ENCODE data around the gene EPHB1.
"Not testable (repeated sequence)": the region's sequence is repeated elsewhere in the genome, so short reads cannot be mapped to it uniquely, and the experiment has no call there.

The EPHB1 gene

DNA sequence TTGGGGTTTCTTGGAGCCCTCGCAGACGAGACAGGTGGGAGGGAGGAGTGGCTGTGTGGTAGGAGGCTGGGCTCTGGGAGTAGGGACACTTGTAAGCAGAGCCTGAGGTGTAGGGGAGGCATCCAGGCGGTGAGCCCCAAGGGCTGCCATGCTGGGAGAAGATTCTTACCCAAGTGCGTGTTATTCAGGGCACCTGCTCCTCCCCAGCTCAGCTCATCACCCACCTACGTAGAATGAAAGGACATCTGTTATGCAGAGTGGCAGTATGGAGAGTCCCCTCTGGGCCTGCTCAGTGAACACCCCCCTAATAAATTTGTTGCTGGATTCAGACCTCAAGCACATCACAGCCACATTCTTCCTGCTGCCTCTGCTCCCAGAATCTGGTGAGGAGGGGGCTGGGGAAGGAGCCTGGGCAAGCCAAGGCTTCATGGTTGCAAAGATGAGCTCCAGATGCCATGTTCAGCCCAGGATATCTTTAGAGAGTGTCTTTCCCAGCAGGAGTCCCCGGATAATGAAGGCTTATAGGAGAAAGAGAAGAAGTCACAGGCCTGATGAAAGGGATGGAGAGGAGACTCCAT is 261.8 kb downstream of the EPHB1 start:
- no peak for DNase-seq

DNA sequence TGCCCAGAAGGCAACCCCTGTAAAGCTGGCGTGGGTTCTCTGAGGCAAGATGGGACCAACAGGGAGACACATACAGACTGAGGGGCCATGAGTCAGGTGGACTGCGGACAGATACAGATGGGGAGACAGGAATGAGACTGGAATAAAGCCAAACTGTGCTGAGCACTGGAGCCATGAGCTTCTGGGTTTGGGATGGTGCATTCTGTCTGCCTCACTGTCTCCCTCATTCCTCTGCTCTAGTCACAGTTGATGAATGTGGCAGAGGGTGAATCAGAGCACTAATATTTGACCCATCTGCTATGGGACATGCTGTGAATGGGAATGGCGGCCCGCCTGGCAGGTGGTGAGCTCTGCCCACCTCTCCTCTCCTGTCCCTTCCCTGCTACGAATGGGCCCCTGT is 262.9 kb downstream of the EPHB1 start:
- no peak for DNase-seq

DNA sequence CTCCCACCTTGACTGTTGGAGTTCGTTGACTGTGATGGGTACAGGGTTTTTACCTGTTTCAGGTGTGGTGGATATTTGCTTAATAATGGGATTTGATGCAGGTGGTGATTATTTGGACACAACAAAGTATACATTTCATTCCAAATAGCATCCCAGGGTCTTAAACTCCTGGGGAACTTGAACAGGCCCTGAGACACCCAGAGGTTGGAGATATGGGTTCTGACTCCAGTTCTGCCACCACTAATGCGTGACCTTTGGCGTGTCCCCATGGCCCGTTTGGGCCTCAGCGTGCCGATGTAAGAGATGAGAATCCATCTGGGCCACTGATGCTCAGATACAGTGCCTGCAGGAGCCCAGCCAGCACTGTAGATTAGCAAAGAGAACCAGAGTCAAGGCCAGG is 264.5 kb downstream of the EPHB1 start:
- no peak for DNase-seq

DNA sequence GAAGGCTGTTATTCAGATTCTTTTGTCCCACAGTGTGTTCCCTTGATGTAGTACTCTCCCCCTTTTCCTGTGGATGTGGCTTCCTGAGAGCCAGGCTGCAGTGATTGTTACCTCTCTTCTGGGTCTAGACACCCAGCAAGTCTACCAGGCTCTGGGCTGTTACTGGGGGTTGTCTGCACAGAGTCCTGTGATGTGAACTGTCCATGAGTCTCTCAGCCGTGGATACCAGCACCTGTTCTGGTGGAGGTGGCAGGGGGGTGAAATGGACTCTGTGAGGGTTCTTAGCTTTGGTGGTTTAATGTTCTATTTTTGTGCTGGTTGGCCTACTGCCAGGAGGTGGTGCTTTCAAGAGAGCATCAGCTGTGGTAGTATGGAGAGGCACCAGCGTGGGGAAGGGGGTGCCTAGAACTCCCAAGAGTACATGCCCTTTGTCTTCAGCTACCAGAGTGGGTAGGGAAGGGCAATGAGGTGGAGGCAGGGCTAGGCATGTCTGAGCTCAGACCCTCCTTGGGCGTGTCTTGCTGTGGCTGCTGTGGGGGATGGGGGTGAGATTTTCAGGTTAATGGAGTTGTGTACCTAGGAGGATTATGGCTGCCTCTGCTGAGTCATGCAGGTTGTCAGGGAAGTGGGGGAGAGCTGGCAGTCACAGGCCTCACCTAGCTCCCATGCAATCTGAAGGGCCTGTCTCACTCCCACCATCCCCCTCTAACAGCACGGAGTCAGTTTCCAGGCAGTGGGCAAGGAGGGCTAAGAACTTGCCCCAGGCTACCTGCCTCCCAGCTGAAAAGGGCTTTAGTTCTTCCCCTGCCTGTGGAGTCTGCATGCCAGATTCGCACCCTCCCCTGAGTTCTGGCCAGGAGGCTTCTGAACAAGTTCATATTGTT is 272.0 kb downstream of the EPHB1 start:
- DNase-seq: not testable (repeated sequence)

DNA sequence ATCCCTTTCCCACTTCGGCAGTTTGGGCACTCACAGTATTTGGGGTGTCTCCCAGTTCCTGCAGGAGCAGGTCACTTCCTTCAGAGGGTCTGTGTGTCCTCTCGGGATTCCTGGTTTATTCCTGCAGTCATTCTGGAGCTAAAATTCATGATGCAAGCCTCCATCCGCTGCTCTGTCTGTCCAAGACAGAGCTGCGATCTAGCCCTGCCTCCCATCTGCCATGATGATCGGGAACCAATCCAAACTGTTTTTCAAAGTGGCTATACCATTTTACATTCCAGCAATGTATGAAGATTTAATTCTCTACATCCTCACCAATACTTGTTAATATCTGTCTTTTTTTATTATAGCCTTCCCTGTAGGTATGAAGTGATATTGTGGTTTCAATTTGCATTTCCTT is 273.0 kb downstream of the EPHB1 start:
- DNase-seq: no peak

DNA sequence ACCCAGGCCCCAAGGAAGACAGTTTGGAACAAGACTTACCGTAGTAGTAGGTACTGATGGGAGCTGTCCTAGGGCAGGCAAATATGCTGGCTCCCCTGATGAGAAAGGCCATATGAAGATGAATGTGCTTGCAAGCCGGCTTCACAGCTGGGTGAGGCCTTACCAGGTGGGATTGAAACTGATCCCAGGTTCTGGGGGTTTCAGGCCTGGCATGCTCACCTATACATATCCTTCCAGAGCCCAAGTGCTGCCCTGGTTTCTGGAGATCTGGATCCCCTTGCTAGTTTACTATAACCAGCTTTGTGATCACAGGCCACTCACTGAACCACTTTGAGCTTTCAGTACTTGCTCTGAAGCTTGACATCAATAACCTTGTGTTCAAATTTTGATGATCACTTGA is 274.3 kb downstream of the EPHB1 start:
- DNase-seq: no peak

DNA sequence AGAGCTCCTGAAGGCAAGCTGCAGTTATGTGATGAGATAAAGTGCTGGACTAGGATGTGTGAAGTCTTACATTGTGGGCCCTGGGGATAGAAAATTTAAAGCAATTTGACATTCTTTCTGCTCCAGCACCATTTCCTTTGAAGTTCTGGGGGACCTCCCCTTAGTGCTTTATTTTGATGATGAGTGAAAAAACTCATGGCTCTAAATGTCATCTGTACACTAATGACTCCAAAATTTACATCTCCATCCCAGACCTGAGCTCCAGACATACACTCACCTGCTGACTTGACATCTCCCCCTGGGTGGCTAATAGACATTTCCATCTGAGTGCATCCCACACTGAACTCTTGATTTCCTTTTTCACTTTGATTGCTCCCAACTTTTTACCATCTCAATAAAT is 276.4 kb downstream of the EPHB1 start:
- no peak for DNase-seq

DNA sequence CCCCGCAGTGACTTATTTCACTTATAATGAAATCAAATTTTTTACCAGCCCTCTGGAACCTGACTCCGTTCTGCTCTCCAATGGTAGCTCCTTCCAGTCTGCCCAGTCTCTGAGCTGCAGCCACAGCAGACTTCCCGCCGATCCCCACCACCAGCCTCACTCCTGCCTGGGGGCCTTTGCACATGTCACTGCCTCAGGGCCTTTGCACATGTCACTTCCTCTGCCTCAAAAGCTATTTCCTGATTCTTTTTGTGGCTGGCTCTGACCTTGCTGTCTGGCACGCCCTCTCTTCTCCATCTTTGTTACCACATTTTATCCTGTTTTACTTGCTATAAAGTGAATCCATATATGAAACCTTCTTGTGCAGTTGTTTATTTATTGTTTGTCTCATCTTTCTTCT is 277.4 kb downstream of the EPHB1 start:
- no peak for DNase-seq

DNA sequence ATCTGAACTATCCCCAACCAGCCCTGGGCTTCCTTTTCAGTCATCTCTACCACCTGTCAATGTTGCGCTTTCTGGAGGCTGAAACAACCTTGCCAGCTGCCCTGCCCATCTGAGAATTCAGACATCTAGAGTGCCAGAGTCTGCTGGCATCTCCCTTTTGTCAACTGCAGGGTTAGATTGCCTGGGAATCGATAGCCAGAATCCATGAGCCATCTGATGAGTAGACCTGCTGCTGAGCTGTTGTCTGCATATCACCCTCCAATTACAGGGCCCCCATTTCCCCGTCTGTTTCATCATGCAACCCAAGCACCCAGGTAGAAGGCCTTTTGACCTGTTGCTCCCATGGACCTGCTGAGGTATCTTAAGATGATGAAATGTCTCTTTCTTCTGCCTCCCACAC is 280.1 kb downstream of the EPHB1 start:
- DNase-seq: no peak

DNA sequence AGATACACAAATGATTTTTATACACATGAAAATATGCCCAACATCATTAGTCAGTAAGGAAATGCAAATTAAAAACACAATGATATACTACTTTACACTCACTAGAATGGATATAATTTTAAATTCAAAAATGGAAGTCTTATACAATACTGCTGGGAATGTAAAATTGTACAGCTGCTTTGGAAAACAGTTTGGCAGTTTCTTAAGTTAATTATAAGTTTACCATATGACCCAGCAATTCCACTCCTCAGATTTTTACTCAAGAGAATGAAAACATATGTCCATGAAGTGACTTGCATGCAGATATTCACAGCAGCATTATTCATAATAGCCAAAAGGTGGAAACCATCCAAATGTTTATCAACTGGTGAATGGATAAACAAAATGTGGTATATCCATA is 281.3 kb downstream of the EPHB1 start:
- no peak for DNase-seq

DNA sequence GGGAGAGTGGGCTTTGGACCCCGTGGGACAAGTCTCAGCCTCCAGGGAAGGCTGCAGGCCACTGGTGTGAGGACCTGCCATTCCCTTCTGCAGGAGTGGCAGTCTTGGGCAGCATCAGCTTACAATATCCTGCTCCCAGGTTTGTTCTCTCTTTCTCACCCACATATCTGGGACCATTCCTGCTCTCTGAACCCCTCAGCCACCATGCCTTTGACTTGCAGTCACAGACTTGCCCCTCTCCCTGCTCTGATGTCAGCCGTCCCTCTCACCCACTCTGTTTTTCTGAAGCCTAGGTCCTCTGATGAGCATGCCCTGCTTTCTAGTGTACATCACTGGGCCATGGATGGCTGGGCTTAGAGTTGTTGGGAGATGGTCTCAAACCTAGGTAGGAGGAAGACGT is 282.1 kb downstream of the EPHB1 start:
- no peak for DNase-seq

DNA sequence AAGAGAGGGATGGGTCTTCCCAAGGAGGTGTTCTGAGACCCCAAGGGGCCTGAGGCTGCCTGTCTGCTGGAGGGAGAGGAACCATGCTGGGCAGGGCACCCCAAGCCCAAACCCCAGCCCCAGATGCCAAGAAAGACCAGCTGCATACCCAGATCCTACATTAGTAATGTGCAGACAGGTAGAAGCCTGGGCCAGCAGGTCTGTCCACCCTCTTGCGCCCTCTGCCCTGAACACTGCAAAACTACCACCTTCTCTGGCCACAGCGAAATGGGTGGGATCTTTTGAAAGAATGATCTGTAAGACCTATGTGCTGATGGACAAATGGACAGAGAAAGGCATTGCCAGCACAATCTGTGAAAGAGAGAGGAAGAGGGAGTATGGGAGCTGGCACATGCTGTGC is 283.2 kb downstream of the EPHB1 start:
- DNase-seq: no peak

DNA sequence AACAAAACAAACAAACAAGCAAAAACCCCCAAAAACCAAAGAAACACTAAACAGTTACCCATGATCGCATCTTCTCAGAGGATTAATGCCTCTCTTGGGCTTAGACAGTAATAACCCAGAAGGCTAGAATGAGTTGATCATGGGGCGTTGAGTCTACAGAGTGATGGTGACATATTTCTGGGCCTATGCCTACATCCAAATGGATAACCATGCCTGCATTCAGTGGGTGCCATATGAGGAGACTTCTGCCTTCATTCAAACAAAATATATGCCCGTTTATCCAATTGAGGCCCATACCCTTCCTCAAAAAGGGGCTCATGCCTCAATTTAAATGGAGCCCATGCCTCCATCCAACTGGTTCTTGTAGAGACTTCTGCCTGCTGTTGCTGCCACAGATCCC is 284.0 kb downstream of the EPHB1 start:
- no peak for DNase-seq

DNA sequence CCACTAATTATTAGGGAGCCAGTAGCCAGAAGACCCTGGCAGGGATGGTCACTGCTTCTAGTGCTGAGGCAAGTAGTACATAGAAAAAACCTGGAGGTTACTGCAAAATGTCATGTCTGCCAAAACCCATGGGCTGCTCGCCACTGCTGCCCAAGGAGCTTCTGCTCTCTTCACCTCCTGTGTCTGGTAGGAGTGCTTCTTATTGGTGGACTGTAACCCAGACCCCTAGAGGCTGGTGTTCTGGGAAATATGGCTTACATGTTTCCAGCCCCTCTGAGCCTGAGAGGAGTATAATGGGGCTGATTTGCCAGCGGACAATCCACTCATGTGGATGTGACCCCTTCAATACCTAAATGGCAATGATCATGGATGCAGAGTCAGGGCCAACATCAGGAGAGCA is 286.4 kb downstream of the EPHB1 start:
- no peak for DNase-seq

DNA sequence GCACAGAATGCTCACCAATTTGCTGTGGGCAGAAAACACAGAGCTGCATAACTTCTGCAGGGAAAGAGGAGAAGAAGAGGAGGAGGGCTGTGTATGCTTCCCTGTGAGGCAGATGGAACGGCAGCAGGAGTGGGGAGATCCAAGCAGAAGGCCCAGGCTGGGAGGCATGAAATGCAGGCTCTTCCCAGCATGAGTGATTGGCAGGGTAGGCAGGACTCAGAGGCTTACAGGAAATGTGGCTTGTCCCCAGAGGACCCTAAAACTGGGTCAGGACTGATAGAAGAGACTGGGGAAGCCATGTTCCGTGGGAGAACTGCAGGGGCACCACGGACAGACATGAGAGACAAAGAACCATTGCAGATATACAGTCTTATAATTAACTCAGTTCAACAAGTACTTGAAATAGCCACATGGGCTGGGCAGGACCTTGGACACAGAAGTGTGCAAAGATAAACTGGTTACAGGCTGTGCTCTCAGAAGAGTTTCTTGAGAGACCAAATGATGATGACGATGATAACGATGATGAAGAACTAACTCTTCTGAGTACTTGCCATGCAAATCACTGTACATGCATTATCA is 286.9 kb downstream of the EPHB1 start:
- DNase-seq: no peak

DNA sequence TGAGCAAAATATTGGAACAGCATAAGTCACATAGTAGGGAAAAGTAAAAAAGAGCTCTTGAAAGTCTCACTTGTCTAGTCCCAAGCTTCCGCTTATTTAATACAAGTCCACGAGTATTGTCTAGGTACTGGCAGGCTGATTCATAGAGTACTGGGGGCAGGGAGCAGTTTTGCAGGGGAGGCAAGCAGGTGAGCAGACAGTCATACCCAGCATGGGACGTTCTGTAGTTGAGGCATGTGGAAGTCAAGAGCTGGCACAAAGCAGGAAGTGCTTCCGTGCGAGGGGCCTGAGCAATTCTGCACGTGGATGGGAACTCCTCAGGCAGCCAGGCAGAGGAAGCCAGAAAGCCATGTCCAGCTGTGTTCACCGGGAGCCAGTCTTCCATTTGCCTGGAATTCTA is 287.6 kb downstream of the EPHB1 start:
- DNase-seq: no peak

DNA sequence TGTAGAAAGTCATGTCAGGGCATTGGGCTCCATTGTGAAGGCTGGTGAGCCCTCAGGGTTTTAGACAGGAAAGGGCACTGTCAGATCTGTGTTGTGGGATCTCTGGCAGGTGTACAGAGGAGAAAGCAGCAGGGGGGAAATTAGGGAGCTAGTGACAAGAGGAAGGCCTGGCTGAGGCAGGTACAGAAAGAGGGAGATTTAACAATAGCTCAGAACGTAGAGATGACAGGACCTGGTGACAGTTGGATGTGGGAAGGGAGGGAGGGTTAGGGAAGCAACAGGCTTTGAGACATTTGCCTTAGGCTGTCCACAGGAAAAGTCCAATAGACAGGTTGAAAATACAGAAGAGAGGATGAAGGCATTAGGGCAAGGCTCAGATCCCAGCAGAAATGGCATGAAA is 288.1 kb downstream of the EPHB1 start:
- no peak for DNase-seq

DNA sequence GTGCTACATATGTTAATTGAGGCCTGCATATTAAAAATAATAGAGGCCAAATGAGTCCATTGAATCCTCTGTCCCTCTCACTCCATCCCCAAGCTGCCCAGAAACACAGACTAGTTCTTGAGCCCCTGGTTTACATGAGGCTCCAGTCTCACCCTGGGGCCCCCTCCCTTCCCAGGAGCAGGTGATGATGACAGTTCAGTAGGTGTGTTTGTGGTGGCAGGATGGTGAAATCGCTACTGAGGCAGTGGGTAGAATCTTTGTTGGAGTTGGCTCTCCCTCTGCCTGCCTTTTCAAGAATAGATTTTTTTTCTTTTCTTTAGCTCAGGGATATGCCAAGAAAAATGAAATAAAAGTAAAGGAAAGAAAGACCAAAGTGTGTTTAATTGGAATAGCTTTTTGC is 288.7 kb downstream of the EPHB1 start:
- DNase-seq: no peak

DNA sequence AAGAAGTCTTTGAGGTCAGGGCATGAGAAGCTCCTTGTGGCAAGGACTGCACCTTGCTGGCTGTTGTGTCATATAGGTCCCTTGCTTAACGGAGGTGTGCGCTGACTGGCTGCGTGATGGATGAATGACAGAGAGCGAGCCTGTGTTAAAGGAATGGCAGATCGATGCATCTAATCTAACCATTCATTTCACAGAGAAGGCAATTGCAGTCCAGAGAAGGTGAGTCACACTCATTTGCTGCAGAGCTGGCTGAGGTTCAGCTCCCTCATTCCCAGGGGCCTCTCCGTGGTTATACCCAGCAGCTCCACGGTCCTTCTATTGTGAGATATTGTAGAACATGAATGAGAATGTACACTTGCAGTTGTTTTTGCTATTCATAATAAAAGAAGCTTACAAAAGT is 289.3 kb downstream of the EPHB1 start:
- DNase-seq: no peak

DNA sequence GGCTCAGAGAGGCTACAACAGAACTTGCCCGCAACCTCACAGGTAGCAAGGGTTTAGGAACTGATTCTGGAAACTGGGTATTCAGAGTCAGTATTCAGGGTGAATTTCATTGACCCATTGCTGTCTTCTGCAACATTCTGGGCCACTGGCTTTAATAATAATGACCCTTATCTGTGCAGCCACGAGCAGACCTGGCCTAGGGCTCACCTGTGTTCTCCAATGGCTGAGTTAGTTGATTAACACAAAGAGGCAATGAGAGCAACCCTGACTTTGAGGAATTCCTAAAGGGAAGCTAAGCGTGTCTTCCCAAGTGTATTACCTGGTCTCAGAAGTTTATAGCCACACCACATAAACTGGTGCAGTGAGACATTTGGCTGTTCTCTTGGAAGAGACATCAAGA is 289.9 kb downstream of the EPHB1 start:
- DNase-seq: no peak

DNA sequence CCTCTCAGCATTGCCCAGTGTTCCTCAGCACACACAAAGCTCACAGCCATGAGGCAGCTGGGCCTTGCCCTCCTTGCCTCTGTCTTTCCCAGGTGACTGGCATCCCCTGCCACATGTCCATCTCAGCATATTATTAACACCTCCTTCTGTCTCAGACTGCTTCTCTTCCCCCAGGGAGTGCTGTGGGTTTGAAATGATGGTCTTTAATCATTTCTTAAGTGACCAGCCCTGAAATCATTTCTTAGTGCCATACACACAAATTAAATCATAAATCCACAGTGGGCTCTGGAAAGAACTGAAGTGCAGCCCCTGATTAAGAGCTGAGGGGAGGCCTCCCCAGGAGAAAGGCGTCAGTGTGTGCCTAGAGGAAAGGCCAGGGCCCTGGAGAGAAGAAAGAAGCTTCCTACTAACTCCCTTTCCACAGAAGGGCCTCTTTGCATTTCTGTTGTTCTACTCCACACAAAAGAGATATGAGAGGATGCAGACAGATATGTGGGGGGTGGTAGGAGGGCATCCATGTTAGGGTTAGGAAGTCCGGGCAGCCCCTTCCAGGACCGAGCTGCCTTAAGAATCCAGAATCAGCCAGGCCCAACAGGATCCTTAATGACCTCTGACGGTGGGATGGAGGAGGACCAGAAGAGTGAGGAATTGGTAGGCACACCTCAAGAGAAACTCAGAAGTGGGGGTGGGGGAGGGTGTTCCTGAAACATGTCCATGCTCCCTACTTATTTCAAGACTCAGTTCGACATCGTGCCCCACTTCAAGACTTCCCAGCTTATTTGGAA is 290.8 kb downstream of the EPHB1 start:
- no peak for DNase-seq

DNA sequence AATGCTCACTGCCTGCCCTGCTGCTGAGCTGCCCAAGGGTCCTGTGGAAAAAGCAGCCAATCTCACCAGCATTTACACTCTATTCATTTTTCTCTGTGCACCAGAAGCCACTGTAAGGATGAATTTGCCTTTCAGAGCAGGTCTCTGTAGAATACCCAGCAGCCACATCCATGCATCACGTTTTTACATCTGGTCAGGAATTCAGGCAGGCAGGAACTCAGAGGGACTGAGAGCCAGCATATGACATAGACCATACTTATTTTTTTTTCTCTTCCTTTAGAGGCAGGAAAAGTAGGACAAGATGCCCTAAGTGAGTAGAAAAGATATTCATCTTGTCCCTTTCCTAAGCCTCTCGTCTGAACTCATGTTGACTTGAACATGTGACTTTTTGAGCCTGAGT is 292.7 kb downstream of the EPHB1 start:
- DNase-seq: no peak

DNA sequence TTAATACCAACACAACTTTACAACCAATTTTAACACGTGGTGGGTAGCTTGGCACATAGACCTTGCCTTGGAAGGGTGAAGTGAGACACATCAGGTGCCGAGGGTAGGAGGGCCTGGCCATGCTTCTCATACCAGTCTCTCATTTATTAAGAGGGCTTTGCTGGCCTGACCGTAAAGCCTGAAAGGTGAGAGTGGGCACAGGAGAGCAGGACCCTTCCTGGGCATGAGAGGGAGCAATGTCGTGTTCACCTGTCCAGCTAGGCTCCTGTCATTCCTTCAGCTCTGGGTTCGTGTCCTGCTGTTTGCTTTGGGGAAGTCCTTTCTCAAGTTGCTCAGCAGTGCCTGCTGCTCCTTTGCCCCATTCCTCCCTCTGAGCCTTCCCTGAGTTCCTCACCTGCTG is 294.4 kb downstream of the EPHB1 start:
- no peak for DNase-seq

Measured in activated CD4-positive, alpha-beta T cell treated with anti-CD3 and anti-CD28 coated beads for 48 hours (primary cell).